BJ (cell line): ENCODE results near the gene LRRC10B. TPM values are rescaled to one million over a fixed set of nuclear protein-coding genes. Genes with fewer than 3 reads are reported as not detected.

Experiments used
- CTCF ChIA-PET: fragments of 350-600 bp; formaldehyde crosslinking; extraction: SDS; loops from one replicate; lab custom pipeline; 2021; ENCODE audit warnings: antibody characterized with exemption, inconsistent platforms; lab: Yijun Ruan, JAX
- POLR2A ChIA-PET: fragments of 300-600 bp; sonication (Branson Sonifier 250); formaldehyde crosslinking; extraction: SDS; loops from one replicate; lab custom pipeline; 2021; ENCODE audit warnings: antibody characterized with exemption; lab: Charles Lee
- DNase-seq: peaks from one replicate; pipeline ENCODE4 v3.0.0-alpha.2; 2011; ENCODE audit warnings: low read depth
- H3K27me3 ChIP-seq: 2 replicates; pipeline ENCODE4 v1.6.0; 2011; ENCODE audit warnings: low read length; ENCODE audit not compliant: control insufficient read depth, insufficient read depth
- H3K36me3 ChIP-seq: 2 replicates; pipeline ENCODE4 v1.5.1; 2011; ENCODE audit warnings: low read length; ENCODE audit not compliant: control insufficient read depth, insufficient read depth
- H3K4me3 ChIP-seq: 2 replicates; pipeline ENCODE4 v1.5.1; 2011; ENCODE audit warnings: low read depth, mild to moderate bottlenecking, control low read depth, low read length
- CTCF ChIP-seq: IDR thresholded peaks from 2 replicates; pipeline ENCODE4 v1.5.1; 2011; ENCODE audit warnings: low read depth, mild to moderate bottlenecking, control low read depth, inconsistent platforms, low read length, moderate library complexity; ENCODE audit not compliant: insufficient read depth
- polyA plus RNA-seq: library from polyadenylated mRNA; depleted of rRNA; stranded (reverse); fragments of >200 nt; gene quantifications from 2 replicates; pipeline ENCODE4 v1.2.3, GENCODE V29; 2011

The LRRC10B gene
- polyA plus RNA-seq, 1 experiment: 0.02 TPM

- TF ChIP-seq CTCF: no peak
- POLR2A ChIA-PET: no interaction called here
- no peak for DNase-seq
- Histone ChIP-seq H3K27me3 (peaks cover 14% of the 10 kb centered on the region), H3K36me3 (no peaks in the 10 kb centered on the region), H3K4me3 (no peak overlapping the region)
- CTCF ChIA-PET: interaction anchor here (0.8 to 9.4 kb wide), 4 partner anchors 9 to 108 kb away, joined by 4 to 101 read pairs (median 10); no protein-coding TSS in a partner anchor
Measured at GRCh38 chr11:61529537-61530225, 21.1 kb downstream of the LRRC10B start.

- no peak overlapping the region for H3K4me3 ChIP-seq
- POLR2A ChIA-PET: no interaction called here
- CTCF ChIA-PET: interaction anchor here (0.9 to 9.4 kb wide), 8 partner anchors 8 to 107 kb away, joined by 3 to 101 read pairs (median 6); no protein-coding TSS in a partner anchor
- peaks cover 16% of the 10 kb centered on the region for H3K27me3 ChIP-seq
- TF ChIP-seq CTCF: no peak
- DNase-seq: no peak
- no peaks in the 10 kb centered on the region for H3K36me3 ChIP-seq
Measured at GRCh38 chr11:61531044-61531443, 22.5 kb downstream of the LRRC10B start.

GRCh38 chr11:61532134-61533038, 23.8 kb downstream of the LRRC10B start:
- no peaks in the 10 kb centered on the region for H3K36me3 ChIP-seq
- CTCF ChIA-PET: interaction anchor here (0.7 to 9.4 kb wide), 21 partner anchors 9 to 122 kb away, joined by 3 to 101 read pairs (median 4); partner anchors contain the start of gene SYT7
- no peak overlapping the region for H3K4me3 ChIP-seq
- no peak for DNase-seq
- H3K27me3 ChIP-seq: peaks cover 11% of the 10 kb centered on the region
- POLR2A ChIA-PET: no interaction called here
- peak; percentile 88 for TF ChIP-seq CTCF

GRCh38 chr11:61533039-61533375, 24.5 kb downstream of the LRRC10B start:
- peaks cover 9% of the 10 kb centered on the region for H3K27me3 ChIP-seq
- H3K4me3 ChIP-seq: no peak overlapping the region
- no peak for DNase-seq
- H3K36me3 ChIP-seq: no peaks in the 10 kb centered on the region
- no peak for TF ChIP-seq CTCF
- ChIA-PET CTCF (interaction anchor here (0.8 to 9.4 kb wide), 5 partner anchors 10 to 95 kb away, joined by 4 to 101 read pairs (median 6); no protein-coding TSS in a partner anchor), POLR2A (no interaction called here)

GRCh38 chr11:61533401-61533800, 24.9 kb downstream of the LRRC10B start:
- no peak for DNase-seq
- H3K36me3 ChIP-seq: no peaks in the 10 kb centered on the region
- ChIA-PET CTCF (interaction anchor here (0.6 to 9.4 kb wide), 3 partner anchors 16 to 97 kb away, joined by 3 to 101 read pairs (median 6); no protein-coding TSS in a partner anchor), POLR2A (no interaction called here)
- peaks cover 7% of the 10 kb centered on the region for H3K27me3 ChIP-seq
- TF ChIP-seq CTCF: no peak
- no peak overlapping the region for H3K4me3 ChIP-seq
